HT-29 (cell line): ENCODE measurements around the gene STXBP2. TPM values are rescaled to one million over a fixed set of nuclear protein-coding genes. Genes with fewer than 3 reads are reported as not detected.

ENCODE experiments used
- DNase-seq: peaks from one replicate; pipeline ENCODE4 v3.0.0-alpha.2; 2015; ENCODE audit warnings: low spot score
- total RNA-seq: library from RNA; depleted of rRNA; stranded (reverse); fragments of >200 nt; shearing (Covaris generic); gene quantifications from 2 replicates; pipeline ENCODE4 v1.2.3, GENCODE V29; 2014

STXBP2 gene
- total RNA-seq, 1 experiment from 2014 or later: 73.3 TPM

- DNase-seq: no peak
Measured at GRCh38 chr19:7632340-7633203, 4.3 kb upstream of the STXBP2 start.

DNA sequence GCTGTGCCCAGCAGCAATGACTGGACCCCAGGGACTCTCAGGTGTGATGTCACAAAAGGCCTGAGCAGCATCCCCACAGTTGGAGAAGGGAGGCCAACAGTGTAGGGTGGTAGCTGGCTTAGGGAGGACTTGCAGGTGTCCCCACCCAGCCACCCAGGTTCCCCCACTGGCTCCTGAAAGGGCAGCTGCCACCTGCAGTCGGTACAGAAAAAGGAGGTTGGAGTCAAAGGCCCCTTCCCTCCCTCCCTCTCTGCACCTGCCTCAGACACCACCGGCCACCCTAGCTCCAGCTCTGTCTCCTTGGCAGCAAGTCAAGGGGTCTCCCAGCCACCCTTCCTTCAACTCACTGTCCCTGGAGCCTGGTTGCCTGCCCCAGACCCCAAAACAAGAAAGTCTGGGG is 3.2 kb upstream of the STXBP2 start, which contains the start of gene PCP2:
PCP2 (minus strand) TSS at position 22 of the 400 bp plus-strand sequence. CDS start 262 bp downstream, outside the sequence.
- no peak for DNase-seq

DNA sequence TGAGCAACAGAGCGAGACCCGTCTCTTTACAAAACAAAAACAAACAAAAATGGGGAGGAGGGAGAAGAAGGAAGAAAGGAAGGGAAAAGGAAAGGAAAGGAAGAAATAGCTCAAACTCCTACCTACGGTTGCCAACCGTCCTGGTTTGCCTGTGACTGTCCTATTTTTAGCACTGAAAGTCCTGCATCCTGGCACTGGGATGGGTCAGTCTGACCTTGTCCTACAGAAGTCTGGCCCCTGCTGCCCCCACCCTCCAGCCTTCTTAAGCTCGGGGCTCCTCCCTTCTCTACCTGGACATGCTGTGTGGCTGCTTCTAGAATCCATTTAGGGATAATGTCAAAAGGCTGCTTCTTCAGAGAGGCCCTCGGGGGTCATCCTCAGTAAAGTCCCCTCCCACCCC is 1.2 kb upstream of the STXBP2 start:
- no peak for DNase-seq

GRCh38 chr19:7636317-7636690 is 606 bp upstream of the STXBP2 start:
- no peak for DNase-seq

DNA sequence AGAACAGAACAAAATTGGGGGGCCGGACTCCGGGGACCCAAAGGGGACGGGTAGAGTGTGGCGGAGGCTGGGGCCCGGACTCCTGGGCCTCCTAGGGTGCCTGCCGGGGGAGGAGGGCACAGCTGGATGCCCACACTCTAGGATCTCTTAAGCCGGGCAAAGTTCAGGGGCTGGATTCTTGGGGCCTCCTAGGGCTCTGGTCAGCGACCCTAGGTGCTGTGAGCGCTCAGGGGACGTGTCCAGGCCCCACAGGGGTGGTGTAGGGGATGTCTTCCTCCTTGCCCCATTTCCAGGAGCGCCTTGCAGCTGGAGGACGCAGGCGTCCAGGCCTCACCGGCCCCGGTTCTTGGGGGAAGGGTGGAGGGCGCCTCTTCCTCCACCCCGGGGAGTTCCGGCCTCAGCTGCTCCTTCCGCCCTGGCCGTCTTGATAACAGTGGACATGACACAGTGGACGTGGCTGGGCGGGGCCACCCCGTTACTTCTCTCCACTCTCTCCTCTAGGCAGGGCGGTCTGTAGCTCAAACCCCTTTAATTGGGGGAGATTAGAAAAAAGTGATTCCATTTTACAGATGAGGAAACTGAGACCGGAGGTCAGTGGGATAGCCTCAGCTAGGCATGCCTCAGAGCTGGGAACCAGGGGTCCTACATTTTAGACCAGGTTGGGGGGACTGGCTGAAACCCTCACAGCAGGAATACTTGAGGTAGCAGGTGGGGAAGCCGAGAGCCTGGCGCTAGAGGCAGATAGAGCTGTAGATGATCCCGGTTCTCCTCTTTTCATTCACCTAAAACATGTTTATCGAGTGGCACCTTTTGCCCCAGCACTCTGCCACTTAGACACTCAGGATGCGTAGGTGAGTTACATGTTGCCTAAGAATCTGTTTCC is 705 bp downstream of the STXBP2 start:
- peak; percentile 26 for DNase-seq

GRCh38 chr19:7638802-7639465 is 2.0 kb downstream of the STXBP2 start:
- no peak for DNase-seq

GRCh38 chr19:7639863-7640348 is 3.0 kb downstream of the STXBP2 start:
- DNase-seq: no peak

GRCh38 chr19:7640803-7641202 is 3.9 kb downstream of the STXBP2 start:
- no peak for DNase-seq

DNA sequence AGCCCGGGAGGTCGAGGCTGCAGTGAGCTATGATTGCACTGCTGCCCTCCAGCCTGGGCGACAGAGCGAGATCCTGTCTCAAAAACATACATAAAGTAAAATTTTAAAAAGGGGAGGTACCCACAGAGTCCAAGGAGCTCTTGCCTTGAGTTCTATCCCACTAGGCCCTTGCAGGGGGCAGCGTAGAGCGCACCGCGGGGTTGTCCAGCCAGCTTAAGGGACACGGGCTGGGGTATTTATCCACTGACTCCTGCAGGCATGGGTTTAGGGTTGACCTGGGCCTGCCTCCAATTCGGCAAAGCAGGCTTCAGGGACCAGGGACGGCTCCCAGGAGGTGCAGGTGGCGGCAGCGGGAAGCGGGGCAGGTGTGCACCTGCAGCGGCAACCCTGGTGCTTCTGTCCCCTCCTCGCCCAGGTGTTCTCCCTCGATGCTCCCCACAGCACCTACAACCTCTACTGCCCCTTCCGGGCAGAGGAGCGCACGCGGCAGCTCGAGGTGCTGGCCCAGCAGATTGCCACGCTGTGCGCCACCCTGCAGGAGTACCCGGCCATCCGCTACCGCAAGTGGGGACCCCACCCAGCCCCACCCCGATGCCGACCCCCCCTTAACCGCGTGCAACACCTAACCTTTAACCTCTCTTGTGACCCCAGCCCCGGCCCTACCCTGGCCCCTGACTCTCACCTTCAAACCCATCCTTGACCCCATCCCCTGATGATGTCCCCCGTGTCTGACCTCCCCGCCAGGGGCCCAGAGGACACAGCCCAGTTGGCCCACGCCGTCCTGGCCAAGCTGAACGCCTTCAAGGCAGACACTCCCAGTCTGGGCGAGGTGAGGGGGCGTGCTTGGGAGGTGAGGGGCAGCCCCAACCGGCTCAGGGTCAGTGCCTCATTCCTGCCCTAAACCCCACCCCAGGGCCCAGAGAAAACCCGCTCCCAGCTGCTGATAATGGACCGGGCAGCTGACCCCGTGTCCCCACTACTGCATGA is 4.7 kb downstream of the STXBP2 start:
- no peak for DNase-seq

DNA sequence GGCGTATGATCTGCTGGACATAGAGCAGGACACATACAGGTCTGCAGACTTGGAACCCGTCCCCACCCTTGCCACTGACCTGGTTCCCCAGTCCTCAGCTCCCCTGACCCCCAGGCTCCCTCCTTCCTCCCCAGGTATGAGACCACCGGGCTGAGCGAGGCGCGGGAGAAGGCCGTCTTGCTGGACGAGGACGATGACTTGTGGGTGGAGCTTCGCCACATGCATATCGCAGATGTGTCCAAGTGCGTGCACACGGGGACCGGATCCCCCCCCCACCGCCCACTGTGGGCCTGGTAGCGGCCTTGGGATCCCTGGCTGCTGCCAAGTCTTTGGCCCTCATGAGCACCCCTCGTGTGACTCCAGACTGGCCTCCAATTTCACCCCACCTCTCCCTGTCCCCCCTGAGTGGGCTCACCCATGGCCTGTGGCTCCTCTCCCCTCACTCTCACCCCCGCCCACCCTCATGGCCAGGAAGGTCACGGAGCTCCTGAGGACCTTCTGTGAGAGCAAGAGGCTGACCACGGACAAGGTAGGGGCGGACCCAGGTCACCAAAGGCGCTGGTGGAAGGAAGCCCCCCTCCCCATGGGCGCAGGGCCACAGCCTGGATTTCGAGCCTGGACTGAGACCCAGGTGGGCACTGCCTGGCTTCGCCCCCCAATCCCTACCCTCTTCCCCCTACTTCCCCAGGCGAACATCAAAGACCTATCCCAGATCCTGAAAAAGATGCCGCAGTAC is 5.6 kb downstream of the STXBP2 start:
- DNase-seq: no peak

GRCh38 chr19:7643031-7643415 is 6.1 kb downstream of the STXBP2 start:
- no peak for DNase-seq

DNA sequence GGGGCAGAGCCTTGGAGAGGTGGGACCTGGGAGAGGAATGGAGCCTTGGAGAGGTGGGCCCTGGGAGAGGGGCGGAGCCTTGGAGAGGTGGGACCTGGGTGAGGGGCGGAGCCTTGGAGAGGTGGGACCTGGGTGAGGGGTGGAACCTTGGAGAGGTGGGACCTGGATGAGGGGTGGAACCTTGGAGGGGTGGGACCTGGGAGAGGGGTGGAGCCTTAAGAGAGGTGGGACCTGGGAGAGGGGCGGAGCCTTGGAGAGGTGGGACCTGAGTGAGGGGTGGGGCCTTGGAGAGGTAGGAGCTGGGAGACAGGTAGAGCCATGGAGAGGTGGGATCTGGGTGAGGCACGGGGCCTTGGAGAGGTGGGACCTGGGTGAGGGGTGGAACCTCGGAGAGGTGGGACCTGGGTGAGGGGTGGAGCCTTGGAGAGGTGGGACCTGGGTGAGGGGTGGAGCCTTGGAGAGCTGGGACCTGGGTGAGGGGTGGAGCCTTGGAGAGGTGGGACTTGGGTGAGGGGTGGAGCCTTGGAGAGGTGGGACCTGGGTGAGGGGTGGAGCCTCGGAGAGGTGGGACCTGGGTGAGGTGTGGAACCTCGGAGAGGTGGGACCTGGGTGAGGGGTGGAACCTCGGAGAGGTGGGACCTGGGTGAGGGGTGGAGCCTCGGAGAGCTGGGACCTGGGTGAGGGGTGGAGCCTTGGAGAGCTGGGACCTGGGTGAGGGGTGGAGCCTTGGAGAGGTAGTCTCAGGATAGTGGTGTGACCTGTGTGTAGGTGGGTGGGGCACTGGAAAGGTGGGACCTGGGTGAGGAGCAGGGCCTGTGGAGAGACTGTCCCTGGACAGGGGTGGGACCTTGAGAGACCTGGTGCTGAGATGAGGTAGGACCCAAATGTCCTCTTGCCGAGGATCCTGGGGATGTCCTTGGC is 7.0 kb downstream of the STXBP2 start:
- peak; percentile 47 for DNase-seq

DNA sequence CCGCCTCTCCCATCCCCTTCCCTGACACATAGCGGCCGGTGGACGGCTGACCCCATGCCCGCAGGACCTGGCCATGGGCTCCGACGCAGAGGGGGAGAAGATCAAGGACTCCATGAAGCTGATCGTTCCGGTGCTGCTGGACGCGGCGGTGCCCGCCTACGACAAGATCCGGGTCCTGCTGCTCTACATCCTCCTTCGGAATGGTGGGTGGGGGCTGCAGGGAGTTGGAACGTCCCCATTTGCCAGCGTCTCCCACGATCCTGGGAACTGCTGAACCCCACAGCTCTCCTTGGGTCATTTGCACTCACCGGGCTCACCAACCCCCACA is 7.6 kb downstream of the STXBP2 start:
- no peak for DNase-seq

GRCh38 chr19:7645163-7645562 is 8.3 kb downstream of the STXBP2 start:
- no peak for DNase-seq

GRCh38 chr19:7645656-7646425 is 8.9 kb downstream of the STXBP2 start:
- no peak for DNase-seq

DNA sequence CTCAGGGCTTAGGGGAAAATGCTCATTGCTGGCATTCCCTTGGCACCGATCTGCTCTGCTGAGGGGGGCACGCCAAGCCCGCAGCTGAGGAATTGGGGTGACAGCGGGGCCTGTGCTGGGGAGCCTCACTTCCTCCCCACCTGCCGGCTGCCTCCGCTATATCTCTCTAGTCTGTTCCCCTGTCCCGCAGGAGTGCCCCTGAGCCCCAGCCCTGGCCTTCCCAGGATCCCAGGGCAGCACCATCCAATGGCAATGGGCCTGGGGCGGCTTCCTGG is 9.5 kb downstream of the STXBP2 start:
- no peak for DNase-seq

GRCh38 chr19:7647156-7647555 is 10.2 kb downstream of the STXBP2 start:
- DNase-seq: no peak

DNA sequence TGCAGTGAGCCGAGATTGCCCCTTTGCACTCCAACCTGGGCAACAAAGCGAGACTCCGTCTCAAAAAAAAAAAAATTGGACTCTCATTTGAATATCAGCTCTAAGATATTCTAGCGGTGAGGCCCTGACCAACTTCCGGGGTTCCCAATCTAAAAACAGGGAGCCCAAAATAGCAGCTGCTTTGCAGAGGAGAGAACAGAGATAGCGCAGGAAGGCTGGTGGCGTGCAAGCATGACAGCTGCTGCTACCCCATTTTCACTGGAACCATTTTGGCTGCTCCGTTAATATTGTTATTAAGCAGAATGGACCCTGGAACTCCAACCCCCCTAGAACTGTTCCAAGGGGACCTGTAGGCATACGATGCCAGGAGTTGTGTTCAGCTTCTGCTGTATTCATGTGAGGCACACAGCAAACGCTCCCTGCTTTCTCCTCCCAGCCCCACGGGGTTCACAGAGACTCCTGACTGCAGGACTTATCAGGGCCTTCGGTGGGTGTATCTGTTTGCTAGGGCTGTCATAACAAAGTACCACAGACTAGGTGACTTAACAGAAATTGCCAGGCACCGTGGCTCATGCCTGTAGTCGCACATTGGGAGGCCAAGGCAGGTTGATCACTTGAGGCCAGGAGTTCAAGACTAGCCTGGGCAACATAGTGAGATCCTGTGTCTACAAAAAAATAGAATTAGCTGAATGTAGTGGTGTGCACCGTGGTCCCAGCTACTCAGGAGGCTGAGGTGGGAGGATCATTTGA is 11.5 kb downstream of the STXBP2 start:
- DNase-seq: no peak
